HEK293T (cell line): ENCODE measurements around the gene ZNF208.

Experiments
- BHLHE40 ChIP-seq: fragments of 450-650 bp; IDR thresholded peaks from 2 replicates; pipeline ENCODE4 v1.6.1; 2016; ENCODE audit warnings: mild to moderate bottlenecking, moderate library complexity, borderline replicate concordance
- CTBP1 ChIP-seq: fragments of 450-650 bp; IDR thresholded peaks from 2 replicates; pipeline ENCODE4 v1.6.1; 2016; ENCODE audit warnings: borderline replicate concordance
- ELF4 ChIP-seq: fragments of 450-650 bp; IDR thresholded peaks from 2 replicates; pipeline ENCODE4 v1.6.1; 2017; ENCODE audit warnings: antibody characterized with exemption
- FOXA1 ChIP-seq: fragments of 450-650 bp; IDR thresholded peaks from 2 replicates; pipeline ENCODE4 v1.6.1; 2016; ENCODE audit warnings: mild to moderate bottlenecking
- FOXM1 ChIP-seq: fragments of 450-650 bp; IDR thresholded peaks from 2 replicates; pipeline ENCODE4 v1.6.1; 2017; ENCODE audit warnings: mild to moderate bottlenecking, borderline replicate concordance
- L3MBTL2 ChIP-seq: fragments of 450-650 bp; conservative IDR thresholded peaks from 2 replicates; pipeline ENCODE4 v1.6.1; 2016; ENCODE audit warnings: mild to moderate bottlenecking
- LEF1 ChIP-seq: fragments of 450-650 bp; IDR thresholded peaks from 2 replicates; pipeline ENCODE4 v1.6.1; 2017; ENCODE audit warnings: mild to moderate bottlenecking, borderline replicate concordance
- PKNOX1 ChIP-seq: fragments of 450-650 bp; IDR thresholded peaks from 2 replicates; pipeline ENCODE4 v1.6.1; 2016
- SP1 ChIP-seq: fragments of 450-650 bp; IDR thresholded peaks from 2 replicates; pipeline ENCODE4 v1.6.1; 2017
- SUZ12 ChIP-seq: fragments of 450-650 bp; IDR thresholded peaks from 2 replicates; pipeline ENCODE4 v1.6.1; 2016; ENCODE audit warnings: mild to moderate bottlenecking
- ZNF384 ChIP-seq: fragments of 450-650 bp; IDR thresholded peaks from 2 replicates; pipeline ENCODE4 v1.6.1; 2016

GRCh38 chr19:21908066-21908465 is 102.7 kb downstream of the ZNF208 start:
- TF ChIP-seq FOXA1 (no peak), FOXM1 (no peak), CTBP1 (no peak), BHLHE40 (no peak), SP1 (no peak), ELF4 (no peak), PKNOX1 (no peak), ZNF384 (no peak), L3MBTL2 (no peak), LEF1 (no peak), SUZ12 (no peak)
